Neutrophil (primary cell): Measurements from ENCODE around the gene HLA-DRB1.

ENCODE experiments used
- H3K27ac ChIP-seq: fragments of 200-600 bp; sonication (generic); 2 replicates; pipeline ENCODE4 v1.5.1; 2016; ENCODE audit warnings: mild to moderate bottlenecking, moderate library complexity
- H3K27me3 ChIP-seq: fragments of 200-600 bp; sonication (generic); 2 replicates; pipeline ENCODE4 v1.6.0; 2016; ENCODE audit warnings: mild to moderate bottlenecking
- H3K36me3 ChIP-seq: fragments of 200-600 bp; sonication (generic); 2 replicates; pipeline ENCODE4 v1.5.1; 2017
- H3K4me1 ChIP-seq, 2 experiments: fragments of 200-600 bp in 1 of 2; sonication (generic) in 1 of 2; 1 replicate in 1 of 2; 2 replicates in 1 of 2; pipeline versions ENCODE4 v1.5.1 to v1.6.1; 2013 to 2016; ENCODE audit warnings: low read depth in 1 of 2, low read length in 1 of 2, mild to moderate bottlenecking in 1 of 2, moderate library complexity in 1 of 2; ENCODE audit not compliant: control insufficient read depth in 1 of 2, insufficient read depth in 1 of 2
- H3K4me3 ChIP-seq, 2 experiments: fragments of 200-600 bp in 1 of 2; sonication (generic) in 1 of 2; 1 replicate in 1 of 2; 2 replicates in 1 of 2; pipeline ENCODE4 v1.5.1; 2013 to 2016; ENCODE audit warnings: low read depth in 1 of 2, low read length in 1 of 2, mild to moderate bottlenecking in 1 of 2, moderate library complexity in 1 of 2
- H3K9me3 ChIP-seq: fragments of 200-600 bp; sonication (generic); 2 replicates; pipeline ENCODE4 v1.5.1; 2016
- TF ChIP-seq, protein P1 (sequence below): fragments of 200-600 bp; sonication (generic); IDR thresholded peaks from 2 replicates; pipeline ENCODE4 v1.5.1; 2016; ENCODE audit warnings: antibody characterized with exemption

Gene HLA-DRB1

DNA sequence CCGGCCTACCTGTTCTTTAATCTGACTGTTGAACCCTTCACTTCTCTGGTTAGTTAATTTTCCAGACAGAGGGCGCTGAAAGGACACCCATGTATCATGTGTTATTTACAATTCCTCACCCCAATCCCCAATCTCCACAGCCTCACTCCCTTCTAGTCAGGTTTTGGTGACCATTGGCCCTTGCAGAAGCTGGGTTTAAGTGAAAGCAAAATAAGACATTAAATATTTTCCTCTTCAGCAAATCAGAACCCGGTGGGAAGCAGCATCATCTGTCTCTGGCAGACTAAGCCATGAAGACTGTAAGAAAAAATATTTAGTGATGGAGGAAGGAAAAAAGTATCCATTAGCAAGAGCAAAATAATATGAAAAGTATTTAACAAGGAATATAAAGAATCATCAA lies 38.2 kb upstream of the HLA-DRB1 start:
- Histone ChIP-seq H3K4me1 (peaks cover 11% of the 10 kb centered on the region in 2 experiments), H3K4me3 (no peak overlapping the region), H3K9me3 (no peaks in the 10 kb centered on the region), H3K27me3 (peaks cover 4% of the 10 kb centered on the region), H3K27ac (no peak overlapping the region), H3K36me3 (no peaks in the 10 kb centered on the region)
- TF ChIP-seq, protein P1, sequence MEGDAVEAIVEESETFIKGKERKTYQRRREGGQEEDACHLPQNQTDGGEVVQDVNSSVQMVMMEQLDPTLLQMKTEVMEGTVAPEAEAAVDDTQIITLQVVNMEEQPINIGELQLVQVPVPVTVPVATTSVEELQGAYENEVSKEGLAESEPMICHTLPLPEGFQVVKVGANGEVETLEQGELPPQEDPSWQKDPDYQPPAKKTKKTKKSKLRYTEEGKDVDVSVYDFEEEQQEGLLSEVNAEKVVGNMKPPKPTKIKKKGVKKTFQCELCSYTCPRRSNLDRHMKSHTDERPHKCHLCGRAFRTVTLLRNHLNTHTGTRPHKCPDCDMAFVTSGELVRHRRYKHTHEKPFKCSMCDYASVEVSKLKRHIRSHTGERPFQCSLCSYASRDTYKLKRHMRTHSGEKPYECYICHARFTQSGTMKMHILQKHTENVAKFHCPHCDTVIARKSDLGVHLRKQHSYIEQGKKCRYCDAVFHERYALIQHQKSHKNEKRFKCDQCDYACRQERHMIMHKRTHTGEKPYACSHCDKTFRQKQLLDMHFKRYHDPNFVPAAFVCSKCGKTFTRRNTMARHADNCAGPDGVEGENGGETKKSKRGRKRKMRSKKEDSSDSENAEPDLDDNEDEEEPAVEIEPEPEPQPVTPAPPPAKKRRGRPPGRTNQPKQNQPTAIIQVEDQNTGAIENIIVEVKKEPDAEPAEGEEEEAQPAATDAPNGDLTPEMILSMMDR, result no peak

DNA sequence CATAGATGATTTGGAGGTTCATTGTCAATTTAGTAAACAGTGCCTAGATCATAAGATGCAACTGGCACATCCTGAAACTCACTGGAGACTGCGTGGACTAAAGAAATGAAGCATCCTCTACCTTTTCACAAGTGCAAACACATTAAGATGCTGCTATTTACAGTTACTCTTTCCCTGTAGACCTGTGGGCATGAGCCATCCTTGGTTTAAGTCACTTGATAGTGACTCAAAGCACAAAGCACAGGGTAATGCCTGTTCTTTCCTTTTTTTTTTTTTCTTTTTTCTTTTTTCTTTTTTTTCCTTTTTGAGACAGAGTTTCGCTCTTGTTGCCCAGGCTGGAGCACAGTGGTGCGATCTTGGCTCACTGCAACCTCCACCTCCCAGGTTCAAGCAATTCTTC lies 37.6 kb upstream of the HLA-DRB1 start:
- Histone ChIP-seq H3K4me3 (no peak overlapping the region), H3K27me3 (peaks cover 4% of the 10 kb centered on the region), H3K9me3 (no peaks in the 10 kb centered on the region), H3K27ac (no peak overlapping the region), H3K4me1 (peaks cover 17% of the 10 kb centered on the region in 2 experiments), H3K36me3 (no peaks in the 10 kb centered on the region)
- TF ChIP-seq, protein P1, result no peak

DNA sequence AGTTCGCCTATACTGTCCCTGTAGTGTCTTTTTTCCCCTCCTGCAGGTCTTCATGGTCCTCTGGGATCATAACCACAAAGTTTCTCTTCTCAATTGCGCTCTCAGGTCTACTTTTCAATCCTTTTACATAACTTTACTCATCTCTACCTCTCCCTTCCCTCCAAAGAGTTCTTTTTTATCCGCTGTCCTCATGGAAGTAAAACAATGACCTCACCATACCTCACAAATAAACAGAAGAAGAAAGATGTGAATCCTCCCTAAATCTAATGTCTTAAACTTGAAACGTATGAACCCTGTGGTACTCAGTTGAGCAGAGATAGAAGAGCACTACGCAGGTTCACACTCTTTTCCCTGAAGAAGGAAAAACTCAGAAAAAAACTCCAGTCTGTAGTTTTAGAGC lies 35.5 kb upstream of the HLA-DRB1 start:
- H3K4me1 ChIP-seq, result peaks cover 19 to 20% of the 10 kb centered on the region in 2 experiments
- no peak overlapping the region for H3K4me3 ChIP-seq
- TF ChIP-seq, protein P1, result no peak
- H3K36me3 ChIP-seq, result no peaks in the 10 kb centered on the region
- peaks cover 12% of the 10 kb centered on the region for H3K27me3 ChIP-seq
- H3K27ac ChIP-seq, result no peak overlapping the region
- no peaks in the 10 kb centered on the region for H3K9me3 ChIP-seq

DNA sequence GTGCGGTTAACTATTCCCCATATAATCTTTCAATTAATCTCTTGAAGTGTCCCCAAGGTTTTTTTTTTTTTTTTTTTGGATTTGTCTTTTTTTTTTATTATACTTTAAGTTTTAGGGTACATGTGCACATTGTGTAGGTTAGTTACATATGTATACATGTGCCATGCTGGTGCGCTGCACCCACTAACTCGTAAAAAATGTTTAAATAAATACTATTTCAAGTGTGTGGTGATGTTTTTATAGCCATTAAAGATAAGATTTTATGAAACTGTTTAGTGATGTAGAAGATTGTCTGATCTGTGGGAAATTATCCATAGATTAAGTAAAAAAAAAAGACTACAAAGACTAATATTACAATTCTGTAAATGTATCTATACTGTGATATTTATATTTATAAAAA lies 34.9 kb upstream of the HLA-DRB1 start:
- TF ChIP-seq, protein P1, result no peak
- Histone ChIP-seq H3K36me3 (no peaks in the 10 kb centered on the region), H3K27ac (no peak overlapping the region), H3K4me1 (peaks cover 19 to 20% of the 10 kb centered on the region in 2 experiments), H3K27me3 (peaks cover 12% of the 10 kb centered on the region), H3K9me3 (no peaks in the 10 kb centered on the region), H3K4me3 (no peak overlapping the region)

DNA sequence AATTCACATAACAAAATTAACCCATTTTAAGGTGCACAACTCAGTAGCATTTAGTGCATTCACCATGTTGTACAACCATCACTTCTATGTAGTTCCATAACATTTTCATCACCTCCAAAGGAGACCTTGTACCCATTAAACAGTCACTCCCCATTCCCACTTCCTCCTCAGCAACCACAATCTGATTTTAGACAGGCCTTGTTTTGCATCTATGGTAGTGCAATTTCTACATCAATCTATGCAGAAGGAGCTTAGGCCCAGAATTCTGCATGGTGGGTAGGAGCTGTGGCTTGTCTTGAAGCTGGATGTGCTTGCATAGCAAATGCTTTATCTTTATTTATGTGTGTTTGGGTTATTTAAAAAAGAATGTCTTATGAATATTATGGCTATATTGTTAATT lies 34.0 kb upstream of the HLA-DRB1 start:
- H3K27me3 ChIP-seq, result peaks cover 15% of the 10 kb centered on the region
- H3K27ac ChIP-seq, result peak overlapping the region; percentile 64
- no peaks in the 10 kb centered on the region for H3K9me3 ChIP-seq
- H3K4me1 ChIP-seq, result peaks cover 19 to 20% of the 10 kb centered on the region in 2 experiments
- no peak overlapping the region for H3K4me3 ChIP-seq
- no peaks in the 10 kb centered on the region for H3K36me3 ChIP-seq
- TF ChIP-seq, protein P1, result no peak
